Measurements from ENCODE around the gene DCX. TPM values are rescaled to one million over a fixed set of nuclear protein-coding genes. Genes with fewer than 3 reads are reported as not detected.

Gene DCX
- total and polyA plus RNA-seq, 2 of the 4 experiments (the other 2 are of a cell fraction), result not detected

DNA sequence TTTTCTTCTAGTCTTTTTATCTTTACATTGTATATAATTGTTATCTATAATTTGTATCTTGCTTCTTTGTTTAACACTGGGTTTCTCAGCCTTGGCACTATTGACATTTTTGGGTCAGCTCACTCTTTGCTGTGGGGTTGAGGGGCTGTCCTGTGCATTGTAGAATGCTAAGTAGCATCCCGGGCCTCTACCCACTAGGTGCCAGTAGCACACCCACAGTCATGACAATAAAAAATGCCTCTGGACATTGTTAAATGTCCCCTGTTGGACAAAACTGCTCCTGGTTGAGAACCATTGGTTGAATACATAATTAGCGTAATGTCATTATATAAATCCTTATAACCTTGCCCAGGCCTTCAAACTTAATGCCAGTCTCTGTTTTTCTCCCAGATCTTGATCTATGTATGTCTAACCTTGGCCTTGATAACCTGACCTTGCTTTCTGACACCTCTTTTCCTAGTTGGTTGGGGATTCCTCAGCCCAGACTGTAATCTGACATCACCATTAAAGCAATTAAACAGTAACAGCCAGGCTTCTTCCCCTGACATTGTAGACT, 46.1 kb downstream of the DCX start:
- Histone ChIP-seq H2BK15ac (ENCODE audit: low read depth, low read length) (no peak overlapping the region), H3K79me1 (ENCODE audit: low read depth in 1 of 2, low read length in 2 of 2) (no peaks in the 10 kb centered on the region), H3K14ac (replicated peaks; ENCODE audit: low read depth, low read length) (no peak overlapping the region), H3K4me1 (ENCODE audit: control insufficient read depth, insufficient read depth, low read length) (no peaks in the 10 kb centered on the region), H3K27me3 (ENCODE audit: control insufficient read depth, insufficient read depth, low read length) (peaks cover 2% of the 10 kb centered on the region; the same call in 1 of the 2 replicates), H3K18ac (ENCODE audit: low read depth, low read length) (no peak overlapping the region), H3K23ac (ENCODE audit: low read depth, low read length) (no peak overlapping the region), H3K4ac (ENCODE audit: low read depth, low read length) (no peak overlapping the region), H3K4me3 (ENCODE audit: insufficient read depth, low read depth, low read length) (no peak overlapping the region), H4K91ac (ENCODE audit: insufficient read depth, low read depth, low read length) (no peak overlapping the region), H2AFZ (replicated peaks; ENCODE audit: low read length, poor library complexity) (no peak overlapping the region), H2BK5ac (ENCODE audit: low read depth, low read length, poor library complexity, severe bottlenecking) (no peak overlapping the region), H3K9me3 (ENCODE audit: control insufficient read depth, insufficient read depth, low read length) (no peaks in the 10 kb centered on the region), H2AK9ac (replicated peaks; ENCODE audit: low read depth, low read length, poor library complexity) (no peak overlapping the region), H2BK120ac (ENCODE audit: low read depth, low read length) (no peak overlapping the region), H3K27ac (ENCODE audit: insufficient read depth, low read length) (no peak overlapping the region), H3K56ac (ENCODE audit: extremely low read depth, insufficient read depth, low read length) (no peak overlapping the region), H2AK5ac (ENCODE audit: low read depth, low read length) (no peak overlapping the region), H4K5ac (ENCODE audit: low read depth, low read length) (no peak overlapping the region), H3K36me3 (ENCODE audit: control insufficient read depth, insufficient read depth, low read length) (no peaks in the 10 kb centered on the region), H4K8ac (ENCODE audit: low read depth in 2 of 2, low read length in 2 of 2) (no peak overlapping the region), H4K20me1 (ENCODE audit: insufficient read depth, low read length) (no peaks in the 10 kb centered on the region), H3K9ac (ENCODE audit: low read depth, low read length) (no peak overlapping the region), H3K9me1 (ENCODE audit: insufficient read depth, low read length) (no peaks in the 10 kb centered on the region), H2BK20ac (ENCODE audit: low read depth, low read length) (no peak overlapping the region), H3K4me2 (ENCODE audit: low read depth, low read length) (no peak overlapping the region)
- intact Hi-C loops (cut with micrococcal nuclease) (no loop called here), dilution Hi-C loops (cut with HindIII; ENCODE audit: low sequenced_read_pairs, unreplicated experiment) (no loop called here), in situ Hi-C loops (cut with MboI; ENCODE audit: low sequenced_read_pairs) (no loop called here)
- WGBS, 2 experiments (ENCODE audit: extremely low coverage in 2 of 2, insufficient read length in 1 of 2), result no CpG with 5 or more reads among the region's 2 CpGs
- BruUV-seq (replicated peaks), result no TSS peak
- ATAC-seq (ENCODE audit: low read depth) (no peak), DNase-seq (no peak)
- ChIA-PET CTCF (no interaction called here), POLR2A (ENCODE audit: unreplicated experiment) (no interaction called here)
- TF ChIP-seq, protein P1, sequence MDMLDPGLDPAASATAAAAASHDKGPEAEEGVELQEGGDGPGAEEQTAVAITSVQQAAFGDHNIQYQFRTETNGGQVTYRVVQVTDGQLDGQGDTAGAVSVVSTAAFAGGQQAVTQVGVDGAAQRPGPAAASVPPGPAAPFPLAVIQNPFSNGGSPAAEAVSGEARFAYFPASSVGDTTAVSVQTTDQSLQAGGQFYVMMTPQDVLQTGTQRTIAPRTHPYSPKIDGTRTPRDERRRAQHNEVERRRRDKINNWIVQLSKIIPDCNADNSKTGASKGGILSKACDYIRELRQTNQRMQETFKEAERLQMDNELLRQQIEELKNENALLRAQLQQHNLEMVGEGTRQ (IDR thresholded peaks at IDR 0.05; ENCODE audit: low read depth, low read length), result no peak
- TF ChIP-seq RAD21 (IDR thresholded peaks at IDR 0.05; ENCODE audit: low read length) (no peak), POLR2A (IDR thresholded peaks at IDR 0.05; ENCODE audit: low read depth, low read length) (no peak), RFX5 (IDR thresholded peaks at IDR 0.05; ENCODE audit: low read depth, low read length) (no peak), MXI1 (IDR thresholded peaks at IDR 0.05; ENCODE audit: borderline replicate concordance, low read depth, low read length) (no peak)

Data from IMR-90 (cell line).